SK-N-SH (cell line): ENCODE measurements around the gene RPA3. TPM values are rescaled to one million over a fixed set of nuclear protein-coding genes. Genes with fewer than 3 reads are reported as not detected.

Experiments
- CTCF ChIA-PET: fragments of 300-600, 350-600 bp; formaldehyde crosslinking; extraction: SDS; loops from one replicate; lab custom pipeline; 2021; lab: Yijun Ruan, JAX
- POLR2A ChIA-PET: fragments of 350-600 bp; sonication (Branson Sonifier 250); formaldehyde crosslinking; extraction: SDS; loops from one replicate; lab custom pipeline; 2020; ENCODE audit warnings: antibody characterized with exemption, inconsistent platforms; lab: Yijun Ruan, JAX
- DNase-seq: peaks from one replicate; pipeline ENCODE4 v3.0.0; 2012
- H2AFZ ChIP-seq: fragments of 200-600 bp; sonication (generic); 2 replicates; pipeline ENCODE4 v1.8.1; 2016; ENCODE audit warnings: antibody characterized with exemption, mild to moderate bottlenecking, low read depth
- H3F3A ChIP-seq: fragments of 200-600 bp; sonication (generic); replicated peaks from 2 replicates; pipeline ENCODE3; 2016; ENCODE audit warnings: antibody characterized with exemption, mild to moderate bottlenecking; ENCODE audit not compliant: insufficient read depth
- H3K27ac ChIP-seq, 2 experiments: fragments of 200-500 bp in 1 of 2; fragments of 200-600 bp in 1 of 2; sonication (Bioruptor generic) in 1 of 2; sonication (generic), shearing (Covaris generic) in 1 of 2; 2 replicates each; pipeline versions ENCODE4 v1.5.1 to v1.6.1; 2014 to 2016; ENCODE audit warnings: low read depth in 2 of 2, inconsistent platforms in 1 of 2, low read length in 1 of 2, mild to moderate bottlenecking in 1 of 2, mixed read lengths in 1 of 2
- H3K27me3 ChIP-seq: fragments of 200-600 bp; sonication (generic), shearing (Covaris generic); 2 replicates; pipeline ENCODE4 v1.6.1; 2016; ENCODE audit warnings: mixed run types; ENCODE audit not compliant: insufficient read depth
- H3K36me3 ChIP-seq, 2 experiments: fragments of 200-500 bp in 1 of 2; fragments of 200-600 bp in 1 of 2; sonication (Bioruptor generic) in 1 of 2; sonication (generic) in 1 of 2; replicated peaks in 1 of 2; 2 replicates each; pipeline versions ENCODE3 to v1.5.1; 2014 to 2016; ENCODE audit warnings: low read length in 1 of 2, mild to moderate bottlenecking in 1 of 2; ENCODE audit not compliant: insufficient read depth in 2 of 2, control insufficient read depth in 1 of 2
- H3K4me1 ChIP-seq, 2 experiments: fragments of 200-500 bp in 1 of 2; fragments of 200-600 bp in 1 of 2; sonication (Bioruptor generic) in 1 of 2; sonication (generic), shearing (Covaris generic) in 1 of 2; 2 replicates each; pipeline versions ENCODE4 v1.5.1 to v1.6.1; 2014 to 2016; ENCODE audit warnings: low read depth in 1 of 2, low read length in 1 of 2, mixed run types in 1 of 2; ENCODE audit not compliant: insufficient read depth in 2 of 2, control insufficient read depth in 1 of 2
- H3K4me2 ChIP-seq: fragments of 200-600 bp; sonication (generic), shearing (Covaris generic); 2 replicates; pipeline ENCODE4 v1.6.1; 2017; ENCODE audit warnings: mixed run types
- H3K4me3 ChIP-seq, 2 experiments: fragments of 200-500 bp in 1 of 2; fragments of 200-600 bp in 1 of 2; sonication (Bioruptor generic) in 1 of 2; sonication (generic), shearing (Covaris generic) in 1 of 2; 2 replicates each; pipeline versions ENCODE4 v1.5.1 to v1.8.1; 2014 to 2016; ENCODE audit warnings: low read depth in 2 of 2, inconsistent platforms in 1 of 2, low read length in 1 of 2, mild to moderate bottlenecking in 1 of 2, mixed read lengths in 1 of 2, moderate library complexity in 1 of 2
- H3K79me2 ChIP-seq: fragments of 200-600 bp; sonication (generic); 2 replicates; pipeline ENCODE4 v1.8.1; 2017; ENCODE audit warnings: mild to moderate bottlenecking; ENCODE audit not compliant: insufficient read depth
- H3K9ac ChIP-seq: fragments of 200-600 bp; sonication (generic); 2 replicates; pipeline ENCODE4 v1.6.1; 2017; ENCODE audit warnings: mixed run types
- H3K9me2 ChIP-seq: fragments of 200-600 bp; sonication (generic); 2 replicates; pipeline ENCODE4 v1.6.1; 2017; ENCODE audit warnings: mixed run types
- H3K9me3 ChIP-seq: fragments of 200-600 bp; sonication (generic); 2 replicates; pipeline ENCODE4 v1.6.1; 2017; ENCODE audit warnings: mixed run types, mild to moderate bottlenecking, moderate library complexity
- H4K20me1 ChIP-seq: fragments of 200-600 bp; sonication (generic); 2 replicates; pipeline ENCODE4 v1.6.1; 2017; ENCODE audit warnings: mild to moderate bottlenecking, mixed run types; ENCODE audit not compliant: insufficient read depth
- ELF1 ChIP-seq: IDR thresholded peaks from 2 replicates; pipeline ENCODE4 v1.4.0; 2012
- FOXM1 ChIP-seq: IDR thresholded peaks from 2 replicates; pipeline ENCODE4 v1.4.0; 2012; ENCODE audit warnings: low read depth, mild to moderate bottlenecking
- NFIC ChIP-seq: IDR thresholded peaks from 2 replicates; pipeline ENCODE4 v1.4.0; 2012; ENCODE audit warnings: borderline replicate concordance
- POLR2AphosphoS5 ChIP-seq: IDR thresholded peaks from 2 replicates; pipeline ENCODE4 v1.6.1; 2012; ENCODE audit warnings: low read depth, low read length
- RCOR1 ChIP-seq: fragments of 150-350 bp; IDR thresholded peaks from 2 replicates; pipeline ENCODE4 v1.6.1; 2017; ENCODE audit warnings: antibody characterized with exemption, low read length
- TAF1 ChIP-seq: IDR thresholded peaks from 2 replicates; pipeline ENCODE4 v1.6.1; 2012; ENCODE audit warnings: low read depth, mild to moderate bottlenecking, low read length, moderate library complexity, borderline replicate concordance
- TCF12 ChIP-seq: IDR thresholded peaks from 2 replicates; pipeline ENCODE4 v1.4.0; 2012
- TEAD4 ChIP-seq: IDR thresholded peaks from 2 replicates; pipeline ENCODE4 v1.4.0; 2012; ENCODE audit warnings: mild to moderate bottlenecking, borderline replicate concordance; ENCODE audit not compliant: insufficient read depth
- YY1 ChIP-seq: IDR thresholded peaks from 2 replicates; pipeline ENCODE4 v1.4.0; 2012; ENCODE audit warnings: low read depth, mild to moderate bottlenecking
- WGBS: methylation state at CpG from one replicate; pipeline ENCODE4 v1.1.6; 2017; ENCODE audit warnings: low lambda C conversion rate; 5-methylcytosine and 5-hydroxymethylcytosine counted together
- polyA plus RNA-seq, 3 experiments: library from polyadenylated mRNA; depleted of rRNA; stranded (reverse); fragments of >200 nt; gene quantifications; 2 replicates each; pipeline ENCODE4 v1.2.3, GENCODE V29; 2012
- TF ChIP-seq, protein P1 (sequence below): fragments of 150-350 bp; IDR thresholded peaks from 2 replicates; pipeline ENCODE4 v1.6.1; 2017; ENCODE audit warnings: antibody characterized with exemption, low read length, low read depth, borderline replicate concordance
- TF ChIP-seq, protein P2 (sequence below): fragments of 200-600 bp; sonication (generic); IDR thresholded peaks from 2 replicates; pipeline ENCODE4 v1.6.1; 2017; ENCODE audit warnings: antibody characterized with exemption, mild to moderate bottlenecking, moderate library complexity

Gene RPA3
- polyA plus RNA-seq, 1 of the 3 experiments (the other 2 are of a cell fraction) = 39.0 TPM

DNA sequence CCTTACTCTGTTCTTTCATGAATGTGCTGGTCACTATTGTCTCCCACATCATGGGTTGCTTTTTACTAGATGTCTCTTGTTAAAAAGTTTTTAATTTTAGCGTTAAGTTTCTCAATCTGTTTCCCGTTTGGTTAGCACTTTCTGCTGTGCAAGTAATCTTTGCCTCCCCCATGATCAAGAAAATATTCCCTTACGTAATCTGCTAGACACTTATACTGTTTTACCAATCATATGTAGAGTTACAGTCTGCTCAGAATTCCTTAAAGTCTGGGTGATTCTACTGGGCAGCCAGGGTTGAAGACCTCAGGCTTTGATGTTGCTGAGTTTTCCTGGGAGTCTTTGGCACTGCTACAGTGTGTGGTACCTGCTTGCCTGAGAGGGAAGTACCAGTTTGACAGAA is 38.2 kb upstream of the RPA3 start:
- TF ChIP-seq RCOR1 = no peak
- TF ChIP-seq NFIC = no peak
- TF ChIP-seq, protein P1, sequence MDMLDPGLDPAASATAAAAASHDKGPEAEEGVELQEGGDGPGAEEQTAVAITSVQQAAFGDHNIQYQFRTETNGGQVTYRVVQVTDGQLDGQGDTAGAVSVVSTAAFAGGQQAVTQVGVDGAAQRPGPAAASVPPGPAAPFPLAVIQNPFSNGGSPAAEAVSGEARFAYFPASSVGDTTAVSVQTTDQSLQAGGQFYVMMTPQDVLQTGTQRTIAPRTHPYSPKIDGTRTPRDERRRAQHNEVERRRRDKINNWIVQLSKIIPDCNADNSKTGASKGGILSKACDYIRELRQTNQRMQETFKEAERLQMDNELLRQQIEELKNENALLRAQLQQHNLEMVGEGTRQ = no peak
- no peak for TF ChIP-seq POLR2AphosphoS5
- TF ChIP-seq ELF1 = no peak
- no peak for TF ChIP-seq YY1
- TF ChIP-seq FOXM1 = no peak
- TF ChIP-seq TEAD4 = no peak
- TF ChIP-seq TAF1 = no peak
- TF ChIP-seq, protein P2, sequence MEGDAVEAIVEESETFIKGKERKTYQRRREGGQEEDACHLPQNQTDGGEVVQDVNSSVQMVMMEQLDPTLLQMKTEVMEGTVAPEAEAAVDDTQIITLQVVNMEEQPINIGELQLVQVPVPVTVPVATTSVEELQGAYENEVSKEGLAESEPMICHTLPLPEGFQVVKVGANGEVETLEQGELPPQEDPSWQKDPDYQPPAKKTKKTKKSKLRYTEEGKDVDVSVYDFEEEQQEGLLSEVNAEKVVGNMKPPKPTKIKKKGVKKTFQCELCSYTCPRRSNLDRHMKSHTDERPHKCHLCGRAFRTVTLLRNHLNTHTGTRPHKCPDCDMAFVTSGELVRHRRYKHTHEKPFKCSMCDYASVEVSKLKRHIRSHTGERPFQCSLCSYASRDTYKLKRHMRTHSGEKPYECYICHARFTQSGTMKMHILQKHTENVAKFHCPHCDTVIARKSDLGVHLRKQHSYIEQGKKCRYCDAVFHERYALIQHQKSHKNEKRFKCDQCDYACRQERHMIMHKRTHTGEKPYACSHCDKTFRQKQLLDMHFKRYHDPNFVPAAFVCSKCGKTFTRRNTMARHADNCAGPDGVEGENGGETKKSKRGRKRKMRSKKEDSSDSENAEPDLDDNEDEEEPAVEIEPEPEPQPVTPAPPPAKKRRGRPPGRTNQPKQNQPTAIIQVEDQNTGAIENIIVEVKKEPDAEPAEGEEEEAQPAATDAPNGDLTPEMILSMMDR = no peak
- no peak overlapping the region for H3K4me3 ChIP-seq
- no peak overlapping the region for H3K9ac ChIP-seq
- WGBS = 95% methylated on average over 3 of the region's 3 CpGs
- H3K27me3 ChIP-seq = no peaks in the 10 kb centered on the region
- no peak overlapping the region for H3K4me2 ChIP-seq
- H3K9me3 ChIP-seq = no peaks in the 10 kb centered on the region
- no peaks in the 10 kb centered on the region for H3K36me3 ChIP-seq
- DNase-seq = no peak
- no peak overlapping the region for H3K27ac ChIP-seq
- POLR2A ChIA-PET = no interaction called here
- H4K20me1 ChIP-seq = no peaks in the 10 kb centered on the region
- H3K79me2 ChIP-seq = no peaks in the 10 kb centered on the region
- H3K4me1 ChIP-seq = peaks cover 1 to 2% of the 10 kb centered on the region in 2 experiments; a peak in 2 of 4 replicates
- no peak overlapping the region for H2AFZ ChIP-seq
- CTCF ChIA-PET = interaction anchor here (1.6 kb wide), 1 partner anchor 75 kb away, joined by 8 read pairs; no protein-coding TSS in a partner anchor
- no peaks in the 10 kb centered on the region for H3F3A ChIP-seq
- no peaks in the 10 kb centered on the region for H3K9me2 ChIP-seq

DNA sequence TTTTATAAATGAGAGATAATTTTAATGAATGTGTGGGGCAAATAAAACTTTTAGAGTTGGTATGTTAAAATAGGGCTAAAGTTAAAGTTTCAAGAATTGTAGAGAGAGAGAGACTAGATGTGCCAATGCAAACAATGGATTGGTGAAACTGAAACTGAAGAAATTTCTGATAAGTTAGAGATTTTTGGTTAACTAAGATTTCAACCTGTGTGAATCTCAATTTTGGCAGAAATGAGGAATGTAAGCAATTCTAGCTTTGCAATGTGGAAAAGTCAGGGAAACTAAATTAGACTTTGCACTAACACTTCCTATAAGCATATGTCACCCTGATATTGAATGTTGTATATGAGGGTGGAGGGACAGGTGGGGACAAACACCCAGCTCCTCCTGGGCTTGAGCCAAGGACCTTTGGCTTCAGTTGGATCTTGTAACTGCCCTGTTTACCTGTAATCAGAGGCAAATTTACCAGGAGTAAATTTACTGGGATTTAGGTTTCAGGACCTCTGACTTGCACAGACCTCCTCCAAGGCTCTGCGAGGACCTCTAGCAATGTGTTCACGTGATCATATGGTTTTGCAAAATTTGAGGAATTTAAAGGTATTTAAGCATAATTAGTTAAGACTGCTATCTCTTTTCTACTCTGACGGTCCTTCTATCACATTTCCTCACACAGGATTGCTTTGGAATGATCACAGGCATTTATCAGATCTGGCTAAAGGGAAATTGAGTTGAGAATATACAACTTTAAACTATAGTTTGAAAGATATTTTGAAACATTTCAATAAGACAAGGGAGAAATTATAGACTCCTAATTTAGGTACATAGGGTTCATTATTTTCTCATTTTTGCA is 33.1 kb upstream of the RPA3 start:
- Histone ChIP-seq H3K27me3 (no peaks in the 10 kb centered on the region), H3K9me2 (no peaks in the 10 kb centered on the region), H3F3A (no peaks in the 10 kb centered on the region)
- ChIA-PET CTCF (interaction anchor here (1.2 to 1.5 kb wide), 5 partner anchors 10 to 71 kb away, joined by 3 to 5 read pairs (median 4); no protein-coding TSS in a partner anchor), POLR2A (no interaction called here)
- no peak for DNase-seq
- TF ChIP-seq TCF12 = no peak
- TF ChIP-seq, protein P1 = no peak
- TF ChIP-seq, all 33 proteins: peak for 0
- H3K9ac ChIP-seq = no peak overlapping the region
- no peak overlapping the region for H3K27ac ChIP-seq
- H3K36me3 ChIP-seq = no peaks in the 10 kb centered on the region
- H3K4me1 ChIP-seq = peaks cover 0 to 4% of the 10 kb centered on the region in 2 experiments; a peak in 2 of 4 replicates
- no peaks in the 10 kb centered on the region for H3K79me2 ChIP-seq
- 88% methylated on average over 3 of the region's 3 CpGs for WGBS
- no peak overlapping the region; a peak in 1 of 4 replicates for H3K4me3 ChIP-seq
- no peak overlapping the region for H2AFZ ChIP-seq
- 0 out of 2 replicates have a peak overlapping the region, but pooled peaks have one; percentile 2 for H3K4me2 ChIP-seq
- no peaks in the 10 kb centered on the region for H3K9me3 ChIP-seq
- H4K20me1 ChIP-seq = no peaks in the 10 kb centered on the region
